HEK293T (cell line): ENCODE results near the gene MTM1.

Source experiments
- ARNT ChIP-seq: fragments of 450-650 bp; IDR thresholded peaks from 2 replicates; pipeline ENCODE4 v1.6.1; 2017; ENCODE audit warnings: mild to moderate bottlenecking
- BHLHE40 ChIP-seq: fragments of 450-650 bp; IDR thresholded peaks from 2 replicates; pipeline ENCODE4 v1.6.1; 2016; ENCODE audit warnings: mild to moderate bottlenecking, moderate library complexity, borderline replicate concordance
- CTBP1 ChIP-seq: fragments of 450-650 bp; IDR thresholded peaks from 2 replicates; pipeline ENCODE4 v1.6.1; 2016; ENCODE audit warnings: borderline replicate concordance
- ELF4 ChIP-seq: fragments of 450-650 bp; IDR thresholded peaks from 2 replicates; pipeline ENCODE4 v1.6.1; 2017; ENCODE audit warnings: antibody characterized with exemption
- FOXK2 ChIP-seq: fragments of 450-650 bp; IDR thresholded peaks from 2 replicates; pipeline ENCODE4 v1.6.1; 2016; ENCODE audit warnings: mild to moderate bottlenecking
- FOXM1 ChIP-seq: fragments of 450-650 bp; IDR thresholded peaks from 2 replicates; pipeline ENCODE4 v1.6.1; 2017; ENCODE audit warnings: mild to moderate bottlenecking, borderline replicate concordance
- HDGF ChIP-seq: fragments of 450-650 bp; IDR thresholded peaks from 2 replicates; pipeline ENCODE4 v1.6.1; 2017; ENCODE audit warnings: antibody characterized with exemption, borderline replicate concordance
- L3MBTL2 ChIP-seq: fragments of 450-650 bp; conservative IDR thresholded peaks from 2 replicates; pipeline ENCODE4 v1.6.1; 2016; ENCODE audit warnings: mild to moderate bottlenecking
- LEF1 ChIP-seq: fragments of 450-650 bp; IDR thresholded peaks from 2 replicates; pipeline ENCODE4 v1.6.1; 2017; ENCODE audit warnings: mild to moderate bottlenecking, borderline replicate concordance
- NFRKB ChIP-seq: fragments of 450-650 bp; IDR thresholded peaks from 2 replicates; pipeline ENCODE4 v1.6.1; 2016; ENCODE audit warnings: mild to moderate bottlenecking, moderate library complexity
- SP1 ChIP-seq: fragments of 450-650 bp; IDR thresholded peaks from 2 replicates; pipeline ENCODE4 v1.6.1; 2017
- TARDBP ChIP-seq: fragments of 450-650 bp; IDR thresholded peaks from 2 replicates; pipeline ENCODE4 v1.6.1; 2016
- ZNF384 ChIP-seq: fragments of 450-650 bp; IDR thresholded peaks from 2 replicates; pipeline ENCODE4 v1.6.1; 2016

- TF ChIP-seq L3MBTL2 (no peak), FOXK2 (no peak), CTBP1 (no peak), FOXM1 (no peak), HDGF (no peak), SP1 (no peak), NFRKB (no peak), TARDBP (no peak), ARNT (no peak), BHLHE40 (no peak), ELF4 (no peak), LEF1 (no peak), ZNF384 (no peak)
These were observed 80.0 kb downstream of the MTM1 start for GRCh38 chrX:150648296-150648940.
